SU-DHL-6 (cell line): ENCODE measurements around the gene CNNM1.

Source experiments
- H2AFZ ChIP-seq: fragments of 200-600 bp; sonication (generic); 2 replicates; pipeline ENCODE4 v1.6.1; 2014; ENCODE audit warnings: low read depth, mild to moderate bottlenecking, moderate library complexity, mixed read lengths, antibody characterized with exemption, low read length; ENCODE audit not compliant: severe bottlenecking
- H3F3A ChIP-seq: fragments of 200-600 bp; shearing (Covaris generic); 2 replicates; pipeline ENCODE4 v1.6.0; 2016; ENCODE audit warnings: antibody characterized with exemption, mild to moderate bottlenecking; ENCODE audit not compliant: insufficient read depth
- H3K27ac ChIP-seq: fragments of 200-600 bp; sonication (generic); 2 replicates; pipeline ENCODE4 v1.5.1; 2016; ENCODE audit warnings: low read depth, mild to moderate bottlenecking, low read length, moderate library complexity, mixed read lengths
- H3K27me3 ChIP-seq: fragments of 200-600 bp; sonication (generic), shearing (Covaris generic); 2 replicates; pipeline ENCODE4 v1.6.0; 2014; ENCODE audit warnings: mild to moderate bottlenecking, low read length
- H3K36me3 ChIP-seq: fragments of 200-600 bp; sonication (generic); 2 replicates; pipeline ENCODE4 v1.6.1; 2014; ENCODE audit warnings: mild to moderate bottlenecking, low read length, mixed read lengths
- H3K4me2 ChIP-seq: fragments of 300-600, 200-600 bp; shearing (Covaris generic), sonication (generic); 2 replicates; pipeline ENCODE4 v1.6.0; 2014; ENCODE audit warnings: low read length, low read depth, mild to moderate bottlenecking; ENCODE audit not compliant: poor library complexity, severe bottlenecking
- H3K4me3 ChIP-seq: fragments of 200-600 bp; sonication (generic); 2 replicates; pipeline ENCODE4 v1.5.1; 2014; ENCODE audit warnings: antibody characterized with exemption, low read length, mild to moderate bottlenecking, mixed read lengths; ENCODE audit not compliant: insufficient read depth, poor library complexity, severe bottlenecking
- H3K79me2 ChIP-seq: fragments of 200-600 bp; sonication (generic); 2 replicates; pipeline ENCODE4 v1.6.1; 2014; ENCODE audit warnings: mild to moderate bottlenecking, low read length, moderate library complexity; ENCODE audit not compliant: insufficient read depth
- H3K9ac ChIP-seq: fragments of 200-600 bp; sonication (generic); 2 replicates; pipeline ENCODE4 v1.7.0; 2014; ENCODE audit warnings: mild to moderate bottlenecking, low read length
- H3K9me2 ChIP-seq: fragments of 200-600 bp; sonication (generic); replicated peaks from 2 replicates; pipeline ENCODE4 v1.6.1; 2014; ENCODE audit warnings: low read length; ENCODE audit not compliant: insufficient read depth
- H3K9me3 ChIP-seq: fragments of 200-600 bp; sonication (generic); 2 replicates; pipeline ENCODE4 v1.6.1; 2014; ENCODE audit warnings: low read length, mixed read lengths; ENCODE audit not compliant: insufficient read depth
- H4K20me1 ChIP-seq: fragments of 200-600 bp; sonication (generic); 2 replicates; pipeline ENCODE4 v1.6.1; 2014; ENCODE audit warnings: low read depth, mild to moderate bottlenecking, antibody characterized with exemption, low read length, moderate library complexity, mixed read lengths
- EZH2phosphoT487 ChIP-seq: fragments of 200-600 bp; sonication (generic), shearing (Covaris generic); conservative IDR thresholded peaks from 2 replicates; pipeline ENCODE4 v1.6.1; 2018; ENCODE audit warnings: mild to moderate bottlenecking, antibody characterized with exemption, low read length, moderate library complexity, mixed read lengths
- TF ChIP-seq, protein P1 (sequence below): fragments of 200-600 bp; sonication (generic); IDR thresholded peaks from one replicate; pipeline ENCODE4 v1.5.1; 2017; ENCODE audit warnings: antibody characterized with exemption, mild to moderate bottlenecking, low read length, moderate library complexity; ENCODE audit not compliant: insufficient read depth, poor library complexity, severe bottlenecking

The CNNM1 gene

GRCh38 chr10:99393683-99394082, 64.5 kb downstream of the CNNM1 start:
- no peak overlapping the region for H3K4me3 ChIP-seq
- no peaks in the 10 kb centered on the region for H3F3A ChIP-seq
- TF ChIP-seq, protein P1, sequence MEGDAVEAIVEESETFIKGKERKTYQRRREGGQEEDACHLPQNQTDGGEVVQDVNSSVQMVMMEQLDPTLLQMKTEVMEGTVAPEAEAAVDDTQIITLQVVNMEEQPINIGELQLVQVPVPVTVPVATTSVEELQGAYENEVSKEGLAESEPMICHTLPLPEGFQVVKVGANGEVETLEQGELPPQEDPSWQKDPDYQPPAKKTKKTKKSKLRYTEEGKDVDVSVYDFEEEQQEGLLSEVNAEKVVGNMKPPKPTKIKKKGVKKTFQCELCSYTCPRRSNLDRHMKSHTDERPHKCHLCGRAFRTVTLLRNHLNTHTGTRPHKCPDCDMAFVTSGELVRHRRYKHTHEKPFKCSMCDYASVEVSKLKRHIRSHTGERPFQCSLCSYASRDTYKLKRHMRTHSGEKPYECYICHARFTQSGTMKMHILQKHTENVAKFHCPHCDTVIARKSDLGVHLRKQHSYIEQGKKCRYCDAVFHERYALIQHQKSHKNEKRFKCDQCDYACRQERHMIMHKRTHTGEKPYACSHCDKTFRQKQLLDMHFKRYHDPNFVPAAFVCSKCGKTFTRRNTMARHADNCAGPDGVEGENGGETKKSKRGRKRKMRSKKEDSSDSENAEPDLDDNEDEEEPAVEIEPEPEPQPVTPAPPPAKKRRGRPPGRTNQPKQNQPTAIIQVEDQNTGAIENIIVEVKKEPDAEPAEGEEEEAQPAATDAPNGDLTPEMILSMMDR, result no peak
- TF ChIP-seq EZH2phosphoT487, result no peak
- no peaks in the 10 kb centered on the region for H3K36me3 ChIP-seq
- no peaks in the 10 kb centered on the region for H4K20me1 ChIP-seq
- H2AFZ ChIP-seq, result no peak overlapping the region
- no peak overlapping the region for H3K27ac ChIP-seq
- H3K79me2 ChIP-seq, result no peaks in the 10 kb centered on the region
- H3K9me3 ChIP-seq, result no peaks in the 10 kb centered on the region
- H3K9me2 ChIP-seq, result no peaks in the 10 kb centered on the region
- H3K4me2 ChIP-seq, result no peak overlapping the region
- H3K9ac ChIP-seq, result no peak overlapping the region
- H3K27me3 ChIP-seq, result no peaks in the 10 kb centered on the region

DNA sequence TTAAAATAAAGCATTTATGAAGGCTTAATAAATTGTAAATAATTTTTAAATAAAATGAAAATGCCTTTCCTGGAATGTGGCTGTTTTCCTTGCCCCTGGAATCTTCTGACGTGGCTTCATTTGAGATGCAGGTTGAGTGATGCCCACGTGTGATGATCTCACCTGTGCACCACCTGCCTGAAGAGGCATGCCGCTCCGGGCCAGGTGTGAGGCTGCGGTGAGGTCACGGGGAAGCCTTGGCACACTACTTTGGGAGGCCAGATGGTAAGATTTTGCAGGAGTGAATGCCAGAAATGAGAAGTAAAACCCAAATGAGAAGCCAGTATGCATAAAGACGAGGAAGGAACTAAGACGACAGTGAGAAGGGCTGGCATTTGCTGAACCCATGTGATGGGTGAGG, 65.1 kb downstream of the CNNM1 start:
- no peaks in the 10 kb centered on the region for H3F3A ChIP-seq
- H3K79me2 ChIP-seq, result no peaks in the 10 kb centered on the region
- no peaks in the 10 kb centered on the region for H4K20me1 ChIP-seq
- H3K36me3 ChIP-seq, result no peaks in the 10 kb centered on the region
- no peaks in the 10 kb centered on the region for H3K27me3 ChIP-seq
- H3K9me2 ChIP-seq, result no peaks in the 10 kb centered on the region
- H3K9ac ChIP-seq, result no peak overlapping the region
- no peaks in the 10 kb centered on the region for H3K9me3 ChIP-seq
- no peak overlapping the region for H3K27ac ChIP-seq
- H3K4me3 ChIP-seq, result no peak overlapping the region
- H2AFZ ChIP-seq, result no peak overlapping the region
- no peak overlapping the region for H3K4me2 ChIP-seq
- TF ChIP-seq, protein P1, result no peak
- TF ChIP-seq EZH2phosphoT487, result no peak

DNA sequence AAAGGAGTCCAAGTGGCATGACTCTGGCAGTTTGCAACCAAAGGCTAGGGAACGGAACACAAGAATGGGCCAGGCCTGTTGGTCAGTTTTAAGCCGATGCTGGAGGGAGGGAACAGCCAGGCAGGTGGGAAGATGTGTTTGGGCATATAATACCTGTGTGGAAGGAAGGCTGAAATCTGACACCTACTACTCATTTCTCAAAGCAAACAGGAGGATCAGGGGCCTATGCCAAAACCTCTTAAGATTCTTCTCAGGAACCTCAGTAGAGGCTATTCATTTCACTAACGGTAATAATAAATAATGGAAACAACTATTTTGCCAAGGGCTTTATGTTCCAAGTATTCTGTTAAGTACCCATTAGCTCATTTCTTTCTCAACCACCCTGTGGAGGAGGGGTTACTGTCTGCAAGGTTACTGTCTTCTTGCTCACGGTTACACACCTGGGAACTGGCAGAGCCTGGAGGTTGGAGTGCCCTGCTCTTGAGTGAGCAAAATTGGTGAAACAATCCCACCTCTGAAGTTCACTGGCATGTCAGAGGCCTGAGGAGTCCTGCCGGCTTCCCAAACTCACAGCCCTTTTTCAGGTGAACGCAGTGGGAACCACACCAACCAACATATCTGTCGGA, 65.7 kb downstream of the CNNM1 start:
- no peaks in the 10 kb centered on the region for H3F3A ChIP-seq
- H4K20me1 ChIP-seq, result no peaks in the 10 kb centered on the region
- no peak overlapping the region for H3K27ac ChIP-seq
- no peaks in the 10 kb centered on the region for H3K9me3 ChIP-seq
- no peak overlapping the region for H3K4me3 ChIP-seq
- TF ChIP-seq EZH2phosphoT487, result no peak
- TF ChIP-seq, protein P1, result no peak
- no peak overlapping the region for H2AFZ ChIP-seq
- no peaks in the 10 kb centered on the region for H3K27me3 ChIP-seq
- no peaks in the 10 kb centered on the region for H3K9me2 ChIP-seq
- no peak overlapping the region for H3K4me2 ChIP-seq
- no peaks in the 10 kb centered on the region for H3K79me2 ChIP-seq
- no peaks in the 10 kb centered on the region for H3K36me3 ChIP-seq
- H3K9ac ChIP-seq, result no peak overlapping the region
